Measurements from ENCODE around the gene KRT82.

The KRT82 gene

GRCh38 chr12:52360106-52360662, 46.0 kb downstream of the KRT82 start:
- peaks cover 10% of the 10 kb centered on the region for H3K4me1 ChIP-seq (ENCODE audit: control insufficient read depth, insufficient read depth, low read length)
- no peaks in the 10 kb centered on the region for H3K9me3 ChIP-seq (ENCODE audit: control insufficient read depth, low read length)
- no peak overlapping the region for H3K9ac ChIP-seq (ENCODE audit: low read length)
- no peak overlapping the region for H3K4me3 ChIP-seq (ENCODE audit: low read length)
- H3K36me3 ChIP-seq (ENCODE audit: control insufficient read depth, insufficient read depth, low read length) = no peaks in the 10 kb centered on the region
- H3K27me3 ChIP-seq (ENCODE audit: control insufficient read depth, insufficient read depth, low read length) = no peaks in the 10 kb centered on the region

DNA sequence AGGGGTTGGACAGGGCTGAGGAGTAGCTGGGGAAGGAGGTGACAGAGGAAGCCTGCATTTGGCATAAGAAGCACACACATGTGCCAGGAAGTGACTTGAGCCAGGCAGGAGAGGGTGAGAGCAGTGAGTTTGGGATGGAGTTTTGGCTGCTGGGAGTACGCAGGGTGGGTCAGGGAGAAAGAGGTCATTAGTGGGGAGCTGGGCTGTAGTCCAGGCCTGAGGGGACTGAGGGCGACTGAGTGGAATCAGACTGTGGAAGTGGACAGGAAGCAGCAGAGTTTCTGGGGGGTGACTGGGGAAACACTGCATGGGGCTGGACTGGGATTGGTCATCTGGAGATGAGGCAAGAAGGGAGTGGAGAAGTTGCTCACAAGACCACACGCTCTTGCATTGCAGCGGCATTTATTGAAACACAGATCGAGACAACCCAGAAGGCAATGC, 46.5 kb downstream of the KRT82 start:
- H3K4me3 ChIP-seq (ENCODE audit: low read length) = no peak overlapping the region
- H3K9ac ChIP-seq (ENCODE audit: low read length) = no peak overlapping the region
- H3K36me3 ChIP-seq (ENCODE audit: control insufficient read depth, insufficient read depth, low read length) = no peaks in the 10 kb centered on the region
- no peaks in the 10 kb centered on the region for H3K27me3 ChIP-seq (ENCODE audit: control insufficient read depth, insufficient read depth, low read length)
- H3K9me3 ChIP-seq (ENCODE audit: control insufficient read depth, low read length) = no peaks in the 10 kb centered on the region
- H3K4me1 ChIP-seq (ENCODE audit: control insufficient read depth, insufficient read depth, low read length) = peaks cover 10% of the 10 kb centered on the region

DNA sequence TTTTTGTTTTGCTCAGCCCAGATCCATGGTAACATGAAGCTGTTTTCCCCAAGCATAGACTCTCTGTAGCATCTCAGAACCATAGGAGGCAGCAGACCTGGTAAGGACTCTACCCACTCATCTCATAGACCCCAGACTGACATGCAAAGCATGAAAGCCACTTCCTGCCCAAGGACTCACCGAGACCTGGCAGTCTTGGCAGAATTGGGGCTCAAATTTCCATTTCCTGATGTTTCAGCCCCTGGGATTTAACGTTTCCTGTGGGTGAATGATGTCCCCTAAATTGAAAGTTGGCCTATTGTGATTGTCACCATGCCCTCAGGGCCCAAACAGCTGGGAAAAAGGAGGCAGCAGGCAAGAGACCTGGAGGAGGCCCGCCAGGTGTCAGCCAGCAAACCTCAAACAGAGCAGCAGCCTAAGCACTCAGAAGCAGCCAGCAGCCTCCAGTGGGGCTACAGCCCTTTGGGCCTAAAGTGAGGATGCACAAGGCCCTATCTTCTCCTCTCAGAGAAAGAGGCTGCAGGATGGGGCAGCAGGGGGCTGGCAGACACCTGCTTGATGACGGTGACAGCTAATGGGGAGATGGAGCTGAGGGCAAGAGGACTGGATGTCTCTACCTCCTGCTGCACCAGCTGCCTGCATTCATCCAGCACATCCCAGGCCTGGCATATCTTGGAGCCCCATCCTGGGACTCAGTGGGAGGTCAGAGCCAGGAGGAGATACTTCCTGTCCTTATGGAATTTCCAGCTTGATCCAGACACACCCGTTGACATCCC, 47.4 kb downstream of the KRT82 start:
- Histone ChIP-seq H3K36me3 (ENCODE audit: control insufficient read depth, insufficient read depth, low read length) (no peaks in the 10 kb centered on the region), H3K4me3 (ENCODE audit: low read length) (no peak overlapping the region), H3K9me3 (ENCODE audit: control insufficient read depth, low read length) (no peaks in the 10 kb centered on the region), H3K9ac (ENCODE audit: low read length) (no peak overlapping the region), H3K4me1 (ENCODE audit: control insufficient read depth, insufficient read depth, low read length) (peaks cover 10% of the 10 kb centered on the region), H3K27me3 (ENCODE audit: control insufficient read depth, insufficient read depth, low read length) (no peaks in the 10 kb centered on the region)

- Histone ChIP-seq H3K4me3 (ENCODE audit: low read length) (no peak overlapping the region), H3K27me3 (ENCODE audit: control insufficient read depth, insufficient read depth, low read length) (no peaks in the 10 kb centered on the region)
Measured at GRCh38 chr12:52356762-52357580, 49.2 kb downstream of the KRT82 start.

GRCh38 chr12:52356031-52356761, 49.9 kb downstream of the KRT82 start:
- Histone ChIP-seq H3K4me1 (ENCODE audit: control insufficient read depth, insufficient read depth, low read length) (peaks cover 26% of the 10 kb centered on the region), H3K27me3 (ENCODE audit: control insufficient read depth, insufficient read depth, low read length) (no peaks in the 10 kb centered on the region), H3K4me3 (ENCODE audit: low read length) (no peak overlapping the region)

More at GRCh38 chr12:52356762-52357580, 49.2 kb downstream of the KRT82 start:
- Histone ChIP-seq H3K9ac (ENCODE audit: low read length) (no peak overlapping the region), H3K36me3 (ENCODE audit: control insufficient read depth, insufficient read depth, low read length) (no peaks in the 10 kb centered on the region), H3K4me1 (ENCODE audit: control insufficient read depth, insufficient read depth, low read length) (peaks cover 18% of the 10 kb centered on the region), H3K9me3 (ENCODE audit: control insufficient read depth, low read length) (no peaks in the 10 kb centered on the region)

GRCh38 chr12:52355176-52355575, 51.0 kb downstream of the KRT82 start:
- Histone ChIP-seq H3K36me3 (ENCODE audit: control insufficient read depth, insufficient read depth, low read length) (no peaks in the 10 kb centered on the region), H3K9me3 (ENCODE audit: control insufficient read depth, low read length) (no peaks in the 10 kb centered on the region), H3K9ac (ENCODE audit: low read length) (no peak overlapping the region), H3K4me1 (ENCODE audit: control insufficient read depth, insufficient read depth, low read length) (peaks cover 29% of the 10 kb centered on the region), H3K4me3 (ENCODE audit: low read length) (no peak overlapping the region), H3K27me3 (ENCODE audit: control insufficient read depth, insufficient read depth, low read length) (no peaks in the 10 kb centered on the region)

More at GRCh38 chr12:52356031-52356761, 49.9 kb downstream of the KRT82 start:
- Histone ChIP-seq H3K9me3 (ENCODE audit: control insufficient read depth, low read length) (no peaks in the 10 kb centered on the region), H3K9ac (ENCODE audit: low read length) (no peak overlapping the region), H3K36me3 (ENCODE audit: control insufficient read depth, insufficient read depth, low read length) (no peaks in the 10 kb centered on the region)

GRCh38 chr12:52354200-52354599, 51.9 kb downstream of the KRT82 start:
- H3K36me3 ChIP-seq (ENCODE audit: control insufficient read depth, insufficient read depth, low read length) = no peaks in the 10 kb centered on the region
- H3K27me3 ChIP-seq (ENCODE audit: control insufficient read depth, insufficient read depth, low read length) = no peaks in the 10 kb centered on the region
- peaks cover 29% of the 10 kb centered on the region for H3K4me1 ChIP-seq (ENCODE audit: control insufficient read depth, insufficient read depth, low read length)
- no peak overlapping the region for H3K9ac ChIP-seq (ENCODE audit: low read length)
- no peak overlapping the region for H3K4me3 ChIP-seq (ENCODE audit: low read length)
- H3K9me3 ChIP-seq (ENCODE audit: control insufficient read depth, low read length) = no peaks in the 10 kb centered on the region

GRCh38 chr12:52353766-52354165, 52.4 kb downstream of the KRT82 start:
- no peaks in the 10 kb centered on the region for H3K9me3 ChIP-seq (ENCODE audit: control insufficient read depth, low read length)
- peaks cover 29% of the 10 kb centered on the region for H3K4me1 ChIP-seq (ENCODE audit: control insufficient read depth, insufficient read depth, low read length)
- H3K9ac ChIP-seq (ENCODE audit: low read length) = no peak overlapping the region
- no peaks in the 10 kb centered on the region for H3K36me3 ChIP-seq (ENCODE audit: control insufficient read depth, insufficient read depth, low read length)
- no peaks in the 10 kb centered on the region for H3K27me3 ChIP-seq (ENCODE audit: control insufficient read depth, insufficient read depth, low read length)
- no peak overlapping the region for H3K4me3 ChIP-seq (ENCODE audit: low read length)

- Histone ChIP-seq H3K9me3 (ENCODE audit: control insufficient read depth, low read length) (no peaks in the 10 kb centered on the region), H3K27me3 (ENCODE audit: control insufficient read depth, insufficient read depth, low read length) (no peaks in the 10 kb centered on the region), H3K9ac (ENCODE audit: low read length) (no peak overlapping the region), H3K4me3 (ENCODE audit: low read length) (no peak overlapping the region), H3K4me1 (ENCODE audit: control insufficient read depth, insufficient read depth, low read length) (peaks cover 34% of the 10 kb centered on the region), H3K36me3 (ENCODE audit: control insufficient read depth, insufficient read depth, low read length) (no peaks in the 10 kb centered on the region)
Measured at GRCh38 chr12:52352951-52353350, 53.2 kb downstream of the KRT82 start.

DNA sequence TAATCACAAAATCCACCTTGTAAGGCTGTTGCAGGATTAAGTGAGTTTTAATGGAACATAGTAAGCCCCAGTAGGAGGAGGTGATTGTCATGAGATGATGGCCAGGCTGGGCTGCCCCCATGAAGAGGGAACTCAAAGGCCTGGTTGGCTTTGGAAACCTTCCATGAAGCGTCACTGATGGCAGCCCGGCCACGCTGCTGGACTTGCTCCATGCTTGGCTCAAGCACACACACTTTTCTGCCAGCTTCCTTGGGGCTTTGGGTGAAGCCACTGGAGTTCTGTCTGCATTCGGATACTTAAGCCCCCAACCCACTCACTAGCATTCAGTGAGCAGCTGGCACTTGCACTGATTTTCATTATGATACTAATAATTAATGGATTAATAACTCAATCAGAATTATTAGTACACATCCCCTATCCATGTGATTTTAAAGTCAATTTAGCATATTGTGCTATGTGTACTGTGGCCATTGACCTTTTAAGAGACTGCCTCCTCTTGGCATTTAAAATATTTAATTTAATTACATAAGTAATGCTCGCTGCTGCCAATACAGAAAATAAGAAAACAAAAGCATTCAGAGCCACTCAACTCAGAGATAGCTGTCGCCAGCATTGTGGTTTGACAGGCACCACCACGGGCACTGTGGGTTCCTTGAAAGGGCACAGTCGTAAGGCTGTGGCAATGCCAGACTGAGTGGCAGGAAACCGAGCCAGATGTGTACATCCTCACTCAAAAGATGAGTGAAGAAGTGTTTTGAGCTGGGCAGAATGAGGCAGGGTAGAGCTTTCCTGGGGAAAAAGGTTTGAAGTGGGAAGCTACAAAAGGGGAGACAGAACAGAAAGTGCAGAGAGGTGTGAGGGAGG, 54.7 kb downstream of the KRT82 start:
- Histone ChIP-seq H3K27me3 (ENCODE audit: control insufficient read depth, insufficient read depth, low read length) (no peaks in the 10 kb centered on the region), H3K9me3 (ENCODE audit: control insufficient read depth, low read length) (no peaks in the 10 kb centered on the region), H3K4me1 (ENCODE audit: control insufficient read depth, insufficient read depth, low read length) (peaks cover 47% of the 10 kb centered on the region), H3K9ac (ENCODE audit: low read length) (no peak overlapping the region), H3K4me3 (ENCODE audit: low read length) (no peak overlapping the region), H3K36me3 (ENCODE audit: control insufficient read depth, insufficient read depth, low read length) (no peaks in the 10 kb centered on the region)

- no peaks in the 10 kb centered on the region for H3K9me3 ChIP-seq (ENCODE audit: control insufficient read depth, low read length)
- peaks cover 53% of the 10 kb centered on the region for H3K4me1 ChIP-seq (ENCODE audit: control insufficient read depth, insufficient read depth, low read length)
- no peak overlapping the region for H3K4me3 ChIP-seq (ENCODE audit: low read length)
- no peaks in the 10 kb centered on the region for H3K27me3 ChIP-seq (ENCODE audit: control insufficient read depth, insufficient read depth, low read length)
- H3K9ac ChIP-seq (ENCODE audit: low read length) = no peak overlapping the region
- H3K36me3 ChIP-seq (ENCODE audit: control insufficient read depth, insufficient read depth, low read length) = no peaks in the 10 kb centered on the region
Measured at GRCh38 chr12:52350786-52351185, 55.3 kb downstream of the KRT82 start.
